Measurements from ENCODE around the gene TRIM3. TPM values are rescaled to one million over a fixed set of nuclear protein-coding genes. Genes with fewer than 3 reads are reported as not detected.
A peak's percentile ranks its signal among the peaks of the same experiment; 100 is the strongest.

The TRIM3 gene
- total RNA-seq, 1 donor from 2014 or later = 20.6 TPM

DNA sequence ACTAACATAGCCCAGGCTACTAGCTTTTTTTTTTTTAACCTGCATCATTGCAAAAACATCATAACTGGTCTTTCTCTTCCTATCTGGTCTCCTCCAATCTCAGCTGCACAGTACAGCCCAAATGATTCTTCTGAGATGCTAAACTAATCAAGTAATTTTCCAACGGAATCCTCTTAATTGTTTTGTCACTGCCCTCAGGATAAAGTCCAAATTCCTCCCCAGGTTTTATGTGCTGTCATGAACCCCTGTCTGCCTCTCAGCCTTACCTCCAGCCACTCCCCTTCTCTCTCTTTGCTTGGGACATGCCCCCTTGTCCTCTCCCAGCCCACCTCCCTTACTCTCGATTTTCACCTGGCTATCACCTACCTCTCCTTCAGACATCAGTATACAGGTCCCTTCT, 67.4 kb downstream of the TRIM3 start:
- H3K36me3 Mint-ChIP-seq (ENCODE audit: low read depth) = peaks cover 8% of the 10 kb centered on the region
- no peaks in the 10 kb centered on the region for H3K27me3 Mint-ChIP-seq (ENCODE audit: low read depth)
- H3K27ac Mint-ChIP-seq (ENCODE audit: unreplicated experiment) = no peak overlapping the region
- TF ChIP-seq CTCF (conservative IDR thresholded peaks at IDR 0.05) = no peak
- no peak for DNase-seq (ENCODE audit: low read depth, low spot score)
- H3K9me3 Mint-ChIP-seq = no peaks in the 10 kb centered on the region
- no peak overlapping the region for H3K4me3 Mint-ChIP-seq
- peaks cover 21% of the 10 kb centered on the region for H3K4me1 Mint-ChIP-seq

GRCh38 chr11:6405846-6406245, 67.9 kb downstream of the TRIM3 start:
- Mint-ChIP-seq H3K4me3 (no peak overlapping the region), H3K27ac (ENCODE audit: unreplicated experiment) (no peak overlapping the region)
- TF ChIP-seq CTCF (conservative IDR thresholded peaks at IDR 0.05) = no peak

GRCh38 chr11:6405052-6405667, 68.6 kb downstream of the TRIM3 start:
- Mint-ChIP-seq H3K4me1 (peaks cover 21% of the 10 kb centered on the region), H3K9me3 (no peaks in the 10 kb centered on the region), H3K36me3 (ENCODE audit: low read depth) (peaks cover 10% of the 10 kb centered on the region), H3K4me3 (no peak overlapping the region), H3K27ac (ENCODE audit: unreplicated experiment) (no peak overlapping the region), H3K27me3 (ENCODE audit: low read depth) (no peaks in the 10 kb centered on the region)
- TF ChIP-seq CTCF (conservative IDR thresholded peaks at IDR 0.05) = no peak
- peak; percentile 26 for DNase-seq (ENCODE audit: low read depth, low spot score)

More at GRCh38 chr11:6405846-6406245, 67.9 kb downstream of the TRIM3 start:
- H3K4me1 Mint-ChIP-seq = peaks cover 21% of the 10 kb centered on the region
- DNase-seq (ENCODE audit: low read depth, low spot score) = no peak
- H3K27me3 Mint-ChIP-seq (ENCODE audit: low read depth) = no peaks in the 10 kb centered on the region
- no peaks in the 10 kb centered on the region for H3K9me3 Mint-ChIP-seq
- peaks cover 8% of the 10 kb centered on the region for H3K36me3 Mint-ChIP-seq (ENCODE audit: low read depth)

DNA sequence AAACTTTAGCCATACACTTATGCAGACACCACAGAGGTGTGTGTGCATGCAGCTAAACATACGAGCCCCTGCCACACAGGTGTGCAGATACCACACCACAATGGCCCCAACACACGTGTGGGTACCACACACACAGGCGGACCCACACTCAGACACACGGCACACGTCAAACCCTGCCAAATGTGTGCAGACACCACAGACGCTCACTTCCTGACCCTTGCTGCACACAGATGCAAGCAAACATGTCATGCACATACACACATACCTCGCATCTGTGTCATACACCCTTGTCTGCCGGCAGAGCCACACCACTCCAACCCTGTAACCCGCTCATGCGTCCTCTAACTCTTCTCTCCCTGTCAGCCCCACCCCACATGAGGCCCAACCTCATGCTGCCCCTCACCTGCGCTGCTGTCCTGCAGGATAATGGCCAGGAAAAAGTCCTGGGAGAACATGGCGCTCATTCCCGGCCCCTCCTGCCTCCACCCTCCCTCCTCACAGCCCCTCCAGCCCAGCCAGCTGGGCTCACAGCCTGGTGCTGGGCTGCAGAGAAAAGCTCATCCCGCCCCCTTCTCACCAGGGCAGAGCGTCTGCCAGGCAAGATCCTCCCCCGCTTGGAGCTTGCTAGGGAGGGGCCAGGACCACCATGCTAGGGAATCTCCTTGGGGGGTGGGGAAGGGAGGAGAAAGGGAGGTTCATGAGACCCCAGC, 69.2 kb downstream of the TRIM3 start:
- Mint-ChIP-seq H3K27me3 (ENCODE audit: low read depth) (no peaks in the 10 kb centered on the region), H3K4me1 (peaks cover 21% of the 10 kb centered on the region), H3K27ac (ENCODE audit: unreplicated experiment) (no peak overlapping the region), H3K4me3 (no peak overlapping the region), H3K9me3 (no peaks in the 10 kb centered on the region), H3K36me3 (ENCODE audit: low read depth) (peaks cover 7% of the 10 kb centered on the region)
- no peak for TF ChIP-seq CTCF (conservative IDR thresholded peaks at IDR 0.05)
- no peak for DNase-seq (ENCODE audit: low read depth, low spot score)

- Mint-ChIP-seq H3K27ac (ENCODE audit: unreplicated experiment) (no peak overlapping the region), H3K9me3 (no peaks in the 10 kb centered on the region), H3K4me1 (peaks cover 21% of the 10 kb centered on the region), H3K27me3 (ENCODE audit: low read depth) (no peaks in the 10 kb centered on the region), H3K36me3 (ENCODE audit: low read depth) (peaks cover 13% of the 10 kb centered on the region), H3K4me3 (no peak overlapping the region)
- DNase-seq (ENCODE audit: low read depth, low spot score) = no peak
- no peak for TF ChIP-seq CTCF (conservative IDR thresholded peaks at IDR 0.05)
Observed at GRCh38 chr11:6403539-6403938, 70.2 kb downstream of the TRIM3 start.

All from neural crest cell (in vitro differentiated cells).